ENCODE results near the gene CSTPP1.

Gene CSTPP1

GRCh38 chr11:47044119-47044518 is 107.6 kb downstream of the CSTPP1 start:
- no CpG with 5 or more reads among the region's 6 CpGs for WGBS, 2 donors (ENCODE audit: extremely low coverage in 2 of 2, insufficient read length in 2 of 2, insufficient replicate concordance in 1 of 2)
- H3K14ac ChIP-seq (ENCODE audit: low read length), result no peak overlapping the region
- H2BK15ac ChIP-seq (ENCODE audit: low read length), result no peak overlapping the region
- H3K79me1 ChIP-seq (ENCODE audit: low read depth, low read length), result peaks cover 2% of the 10 kb centered on the region
- H2BK12ac ChIP-seq (ENCODE audit: low read length), result no peak overlapping the region
- no peak overlapping the region for H3K4me2 ChIP-seq (ENCODE audit: insufficient read depth, low read length, poor library complexity, severe bottlenecking)
- no peak overlapping the region for H2AK5ac ChIP-seq (ENCODE audit: low read depth, low read length)
- H2BK5ac ChIP-seq (ENCODE audit: low read length), result no peak overlapping the region
- H3K9me3 ChIP-seq (replicated peaks in 1 of 2; ENCODE audit: control insufficient read depth in 2 of 2, insufficient read depth in 1 of 2, low read depth in 1 of 2, low read length in 2 of 2), result no peaks in the 10 kb centered on the region
- no peak overlapping the region for H3K4me3 ChIP-seq (ENCODE audit: low read length in 2 of 2)
- no peak overlapping the region for H4K8ac ChIP-seq (ENCODE audit: low read depth, low read length)
- no peak for DNase-seq (ENCODE audit: low spot score)
- H2BK120ac ChIP-seq (ENCODE audit: low read depth, low read length), result no peak overlapping the region
- no peak overlapping the region for H4K91ac ChIP-seq (ENCODE audit: low read depth, low read length, poor library complexity)
- no peaks in the 10 kb centered on the region for H3K4me1 ChIP-seq (ENCODE audit: control insufficient read depth in 2 of 2, insufficient read depth in 1 of 2, low read depth in 1 of 2, low read length in 2 of 2)
- no peaks in the 10 kb centered on the region for H3K27me3 ChIP-seq (ENCODE audit: control insufficient read depth in 3 of 3, insufficient read depth in 3 of 3, low read depth in 1 of 3, low read length in 3 of 3)
- no peak overlapping the region for H3K18ac ChIP-seq (ENCODE audit: low read length)
- no peak overlapping the region for H3K23ac ChIP-seq (ENCODE audit: low read depth, low read length, poor library complexity)
- no peak overlapping the region for H3K9ac ChIP-seq (ENCODE audit: low read depth, low read length, poor library complexity)
- no peaks in the 10 kb centered on the region for H3K36me3 ChIP-seq (replicated peaks in 1 of 2; ENCODE audit: control insufficient read depth in 2 of 2, insufficient read depth in 2 of 2, low read length in 2 of 2)
- H3K27ac ChIP-seq (replicated peaks; ENCODE audit: low read length), result no peak overlapping the region
- H3K4ac ChIP-seq (ENCODE audit: low read length), result no peak overlapping the region
- H2AFZ ChIP-seq (ENCODE audit: low read length), result no peak overlapping the region

GRCh38 chr11:47047972-47048371 is 111.4 kb downstream of the CSTPP1 start:
- H3K4me1 ChIP-seq (ENCODE audit: control insufficient read depth in 2 of 2, insufficient read depth in 1 of 2, low read depth in 1 of 2, low read length in 2 of 2), result no peaks in the 10 kb centered on the region
- H3K4me3 ChIP-seq (ENCODE audit: low read length in 2 of 2), result no peak overlapping the region
- H4K8ac ChIP-seq (ENCODE audit: low read depth, low read length), result no peak overlapping the region
- H3K27me3 ChIP-seq (ENCODE audit: control insufficient read depth in 3 of 3, insufficient read depth in 3 of 3, low read depth in 1 of 3, low read length in 3 of 3), result no peaks in the 10 kb centered on the region
- DNase-seq (ENCODE audit: low spot score), result no peak
- no peak overlapping the region for H2AK5ac ChIP-seq (ENCODE audit: low read depth, low read length)
- H4K91ac ChIP-seq (ENCODE audit: low read depth, low read length, poor library complexity), result no peak overlapping the region
- no peak overlapping the region for H3K14ac ChIP-seq (ENCODE audit: low read length)
- peaks cover 0 to 3% of the 10 kb centered on the region in 2 donors for H3K36me3 ChIP-seq (replicated peaks in 1 of 2; ENCODE audit: control insufficient read depth in 2 of 2, insufficient read depth in 2 of 2, low read length in 2 of 2)
- H3K9me3 ChIP-seq (replicated peaks in 1 of 2; ENCODE audit: control insufficient read depth in 2 of 2, insufficient read depth in 1 of 2, low read depth in 1 of 2, low read length in 2 of 2), result peaks cover 0 to 3% of the 10 kb centered on the region in 2 donors
- H3K18ac ChIP-seq (ENCODE audit: low read length), result no peak overlapping the region
- no peak overlapping the region for H2BK15ac ChIP-seq (ENCODE audit: low read length)
- no peak overlapping the region for H2BK5ac ChIP-seq (ENCODE audit: low read length)
- H3K27ac ChIP-seq (replicated peaks; ENCODE audit: low read length), result no peak overlapping the region
- H3K79me1 ChIP-seq (ENCODE audit: low read depth, low read length), result peaks cover 2% of the 10 kb centered on the region
- H3K23ac ChIP-seq (ENCODE audit: low read depth, low read length, poor library complexity), result no peak overlapping the region
- H2AFZ ChIP-seq (ENCODE audit: low read length), result no peak overlapping the region
- no peak overlapping the region for H3K4me2 ChIP-seq (ENCODE audit: insufficient read depth, low read length, poor library complexity, severe bottlenecking)
- no CpG with 5 or more reads among the region's 1 CpG for WGBS, 2 donors (ENCODE audit: extremely low coverage in 2 of 2, insufficient read length in 2 of 2, insufficient replicate concordance in 1 of 2)
- no peak overlapping the region for H3K4ac ChIP-seq (ENCODE audit: low read length)
- H2BK12ac ChIP-seq (ENCODE audit: low read length), result no peak overlapping the region
- no peak overlapping the region for H2BK120ac ChIP-seq (ENCODE audit: low read depth, low read length)
- H3K9ac ChIP-seq (ENCODE audit: low read depth, low read length, poor library complexity), result no peak overlapping the region

GRCh38 chr11:47050284-47050683 is 113.7 kb downstream of the CSTPP1 start:
- no peaks in the 10 kb centered on the region for H3K27me3 ChIP-seq (ENCODE audit: control insufficient read depth in 3 of 3, insufficient read depth in 3 of 3, low read depth in 1 of 3, low read length in 3 of 3)
- no peak overlapping the region for H2AK5ac ChIP-seq (ENCODE audit: low read depth, low read length)
- no peak overlapping the region for H3K14ac ChIP-seq (ENCODE audit: low read length)
- no peak overlapping the region for H3K27ac ChIP-seq (replicated peaks; ENCODE audit: low read length)
- H3K36me3 ChIP-seq (replicated peaks in 1 of 2; ENCODE audit: control insufficient read depth in 2 of 2, insufficient read depth in 2 of 2, low read length in 2 of 2), result peaks cover 0 to 10% of the 10 kb centered on the region in 2 donors
- H3K4me2 ChIP-seq (ENCODE audit: insufficient read depth, low read length, poor library complexity, severe bottlenecking), result no peak overlapping the region
- no peak overlapping the region for H4K91ac ChIP-seq (ENCODE audit: low read depth, low read length, poor library complexity)
- DNase-seq (ENCODE audit: low spot score), result no peak
- no peak overlapping the region for H3K4me3 ChIP-seq (ENCODE audit: low read length in 2 of 2)
- no peak overlapping the region for H3K4ac ChIP-seq (ENCODE audit: low read length)
- H3K23ac ChIP-seq (ENCODE audit: low read depth, low read length, poor library complexity), result no peak overlapping the region
- no peak overlapping the region for H2BK15ac ChIP-seq (ENCODE audit: low read length)
- H3K79me1 ChIP-seq (ENCODE audit: low read depth, low read length), result no peaks in the 10 kb centered on the region
- no peak overlapping the region for H3K9ac ChIP-seq (ENCODE audit: low read depth, low read length, poor library complexity)
- no peaks in the 10 kb centered on the region for H3K4me1 ChIP-seq (ENCODE audit: control insufficient read depth in 2 of 2, insufficient read depth in 1 of 2, low read depth in 1 of 2, low read length in 2 of 2)
- H2AFZ ChIP-seq (ENCODE audit: low read length), result no peak overlapping the region
- no peak overlapping the region for H3K18ac ChIP-seq (ENCODE audit: low read length)
- WGBS, 2 donors (ENCODE audit: extremely low coverage in 2 of 2, insufficient read length in 2 of 2, insufficient replicate concordance in 1 of 2), result no CpG with 5 or more reads among the region's 1 CpG
- H4K8ac ChIP-seq (ENCODE audit: low read depth, low read length), result no peak overlapping the region
- H3K9me3 ChIP-seq (replicated peaks in 1 of 2; ENCODE audit: control insufficient read depth in 2 of 2, insufficient read depth in 1 of 2, low read depth in 1 of 2, low read length in 2 of 2), result peaks cover 0 to 3% of the 10 kb centered on the region in 2 donors
- no peak overlapping the region for H2BK12ac ChIP-seq (ENCODE audit: low read length)
- H2BK120ac ChIP-seq (ENCODE audit: low read depth, low read length), result no peak overlapping the region
- no peak overlapping the region for H2BK5ac ChIP-seq (ENCODE audit: low read length)

- Histone ChIP-seq H3K4me2 (ENCODE audit: insufficient read depth, low read length, poor library complexity, severe bottlenecking) (no peak overlapping the region), H4K8ac (ENCODE audit: low read depth, low read length) (no peak overlapping the region), H4K91ac (ENCODE audit: low read depth, low read length, poor library complexity) (no peak overlapping the region), H3K9ac (ENCODE audit: low read depth, low read length, poor library complexity) (no peak overlapping the region), H3K36me3 (replicated peaks in 1 of 2; ENCODE audit: control insufficient read depth in 2 of 2, insufficient read depth in 2 of 2, low read length in 2 of 2) (peaks cover 0 to 10% of the 10 kb centered on the region in 2 donors), H2BK5ac (ENCODE audit: low read length) (no peak overlapping the region), H2BK120ac (ENCODE audit: low read depth, low read length) (no peak overlapping the region), H2AK5ac (ENCODE audit: low read depth, low read length) (no peak overlapping the region), H3K18ac (ENCODE audit: low read length) (no peak overlapping the region), H3K9me3 (replicated peaks in 1 of 2; ENCODE audit: control insufficient read depth in 2 of 2, insufficient read depth in 1 of 2, low read depth in 1 of 2, low read length in 2 of 2) (peaks cover 0 to 3% of the 10 kb centered on the region in 2 donors), H3K27ac (replicated peaks; ENCODE audit: low read length) (no peak overlapping the region), H3K4me3 (ENCODE audit: low read length in 2 of 2) (no peak overlapping the region), H3K79me1 (ENCODE audit: low read depth, low read length) (no peaks in the 10 kb centered on the region), H2BK15ac (ENCODE audit: low read length) (no peak overlapping the region), H3K27me3 (ENCODE audit: control insufficient read depth in 3 of 3, insufficient read depth in 3 of 3, low read depth in 1 of 3, low read length in 3 of 3) (no peaks in the 10 kb centered on the region), H3K14ac (ENCODE audit: low read length) (no peak overlapping the region), H2BK12ac (ENCODE audit: low read length) (no peak overlapping the region), H2AFZ (ENCODE audit: low read length) (no peak overlapping the region), H3K4me1 (ENCODE audit: control insufficient read depth in 2 of 2, insufficient read depth in 1 of 2, low read depth in 1 of 2, low read length in 2 of 2) (peaks cover 0 to 4% of the 10 kb centered on the region in 2 donors), H3K4ac (ENCODE audit: low read length) (no peak overlapping the region), H3K23ac (ENCODE audit: low read depth, low read length, poor library complexity) (no peak overlapping the region)
- DNase-seq (ENCODE audit: low spot score), result no peak
- no CpG with 5 or more reads among the region's 1 CpG for WGBS, 2 donors (ENCODE audit: extremely low coverage in 2 of 2, insufficient read length in 2 of 2, insufficient replicate concordance in 1 of 2)
Measured at GRCh38 chr11:47051217-47051616, 114.7 kb downstream of the CSTPP1 start.

All from neuronal stem cell (in vitro differentiated cells).